ENCODE results near the gene RASA3.

The RASA3 gene

DNA sequence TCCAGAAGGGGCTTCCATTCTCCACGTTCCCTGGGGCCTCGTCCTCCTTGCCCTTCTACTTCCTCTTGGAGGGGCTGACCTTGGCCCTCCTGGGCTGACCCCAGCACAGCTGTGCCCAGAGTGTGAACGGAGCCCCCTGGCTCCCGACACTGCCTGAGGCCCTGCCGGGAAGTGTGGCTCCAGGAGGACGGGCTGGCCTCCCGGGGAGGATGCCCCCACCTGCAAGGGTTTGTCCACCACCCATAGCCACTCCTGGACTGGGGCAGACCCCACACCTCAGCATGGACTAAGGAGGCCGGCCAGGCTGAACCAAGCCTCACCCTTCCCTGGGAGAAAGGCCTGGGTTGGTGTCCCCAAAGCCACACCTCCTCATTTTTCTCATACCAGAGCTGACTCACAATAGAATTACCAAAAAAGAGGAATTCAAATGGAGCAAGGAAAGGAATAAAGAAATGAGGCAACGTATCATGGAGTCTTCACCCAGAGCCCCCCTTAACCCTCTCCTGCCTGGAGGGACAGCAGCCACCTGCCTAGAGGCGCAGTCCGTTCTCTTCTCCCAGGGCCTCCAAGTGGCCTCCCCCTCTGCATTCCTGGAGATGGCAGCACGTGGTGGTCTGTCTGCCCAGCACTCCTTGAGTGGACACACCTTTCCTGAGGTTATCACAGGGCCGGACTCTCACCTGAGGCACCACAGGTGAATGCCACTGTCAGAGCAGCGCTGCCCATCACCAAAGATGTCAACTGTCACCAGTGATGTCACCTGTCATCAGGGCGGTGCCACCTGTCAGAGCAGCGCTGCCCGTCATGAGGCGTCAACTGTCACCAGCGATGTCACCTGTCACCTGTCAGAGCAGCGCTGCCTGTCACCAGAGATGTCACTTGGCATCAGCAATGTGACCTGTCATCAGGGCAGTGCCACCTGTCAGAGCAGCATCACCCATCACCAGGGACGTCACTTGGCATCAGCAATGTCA is 155.4 kb downstream of the RASA3 start:
- Histone ChIP-seq H3K27ac (no peak overlapping the region), H3K36me3 (peaks cover 85% of the 10 kb centered on the region), H3K27me3 (no peaks in the 10 kb centered on the region), H3K9me3 (no peaks in the 10 kb centered on the region), H3K4me3 (ENCODE audit: low read depth in 1 of 2, low read length in 1 of 2) (no peak overlapping the region), H3K4me1 (ENCODE audit: control insufficient read depth in 1 of 2, insufficient read depth in 1 of 2, low read depth in 1 of 2, low read length in 1 of 2) (no peaks in the 10 kb centered on the region)
- TF ChIP-seq, protein P1, sequence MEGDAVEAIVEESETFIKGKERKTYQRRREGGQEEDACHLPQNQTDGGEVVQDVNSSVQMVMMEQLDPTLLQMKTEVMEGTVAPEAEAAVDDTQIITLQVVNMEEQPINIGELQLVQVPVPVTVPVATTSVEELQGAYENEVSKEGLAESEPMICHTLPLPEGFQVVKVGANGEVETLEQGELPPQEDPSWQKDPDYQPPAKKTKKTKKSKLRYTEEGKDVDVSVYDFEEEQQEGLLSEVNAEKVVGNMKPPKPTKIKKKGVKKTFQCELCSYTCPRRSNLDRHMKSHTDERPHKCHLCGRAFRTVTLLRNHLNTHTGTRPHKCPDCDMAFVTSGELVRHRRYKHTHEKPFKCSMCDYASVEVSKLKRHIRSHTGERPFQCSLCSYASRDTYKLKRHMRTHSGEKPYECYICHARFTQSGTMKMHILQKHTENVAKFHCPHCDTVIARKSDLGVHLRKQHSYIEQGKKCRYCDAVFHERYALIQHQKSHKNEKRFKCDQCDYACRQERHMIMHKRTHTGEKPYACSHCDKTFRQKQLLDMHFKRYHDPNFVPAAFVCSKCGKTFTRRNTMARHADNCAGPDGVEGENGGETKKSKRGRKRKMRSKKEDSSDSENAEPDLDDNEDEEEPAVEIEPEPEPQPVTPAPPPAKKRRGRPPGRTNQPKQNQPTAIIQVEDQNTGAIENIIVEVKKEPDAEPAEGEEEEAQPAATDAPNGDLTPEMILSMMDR (IDR thresholded peaks at IDR 0.05): no peak

DNA sequence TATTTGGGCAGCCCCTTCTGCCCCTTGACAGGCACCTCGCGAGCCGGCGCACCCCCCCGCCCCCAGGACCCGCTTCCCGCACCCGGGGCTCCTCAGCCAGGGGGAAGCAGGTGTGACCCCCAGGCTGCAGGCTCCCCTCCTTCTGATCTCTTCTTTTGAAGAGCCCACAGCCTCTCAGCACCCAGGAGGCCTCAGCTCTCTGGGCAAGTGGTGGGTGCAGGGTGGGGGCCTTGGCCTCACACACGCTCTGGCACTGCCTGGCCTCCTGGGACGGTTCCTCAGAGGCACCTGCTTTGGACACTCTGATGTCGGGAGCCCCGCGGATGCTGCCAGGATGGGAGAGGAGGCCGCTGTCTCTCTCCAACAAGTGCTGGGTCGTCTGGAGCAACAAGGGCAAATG is 157.0 kb downstream of the RASA3 start:
- H3K4me3 ChIP-seq (ENCODE audit: low read depth in 1 of 2, low read length in 1 of 2): no peak overlapping the region
- no peak overlapping the region for H3K27ac ChIP-seq
- H3K36me3 ChIP-seq: peaks cover 69% of the 10 kb centered on the region
- no peaks in the 10 kb centered on the region for H3K9me3 ChIP-seq
- H3K4me1 ChIP-seq (ENCODE audit: control insufficient read depth in 1 of 2, insufficient read depth in 1 of 2, low read depth in 1 of 2, low read length in 1 of 2): no peaks in the 10 kb centered on the region
- no peaks in the 10 kb centered on the region for H3K27me3 ChIP-seq
- TF ChIP-seq, protein P1 (IDR thresholded peaks at IDR 0.05): no peak

DNA sequence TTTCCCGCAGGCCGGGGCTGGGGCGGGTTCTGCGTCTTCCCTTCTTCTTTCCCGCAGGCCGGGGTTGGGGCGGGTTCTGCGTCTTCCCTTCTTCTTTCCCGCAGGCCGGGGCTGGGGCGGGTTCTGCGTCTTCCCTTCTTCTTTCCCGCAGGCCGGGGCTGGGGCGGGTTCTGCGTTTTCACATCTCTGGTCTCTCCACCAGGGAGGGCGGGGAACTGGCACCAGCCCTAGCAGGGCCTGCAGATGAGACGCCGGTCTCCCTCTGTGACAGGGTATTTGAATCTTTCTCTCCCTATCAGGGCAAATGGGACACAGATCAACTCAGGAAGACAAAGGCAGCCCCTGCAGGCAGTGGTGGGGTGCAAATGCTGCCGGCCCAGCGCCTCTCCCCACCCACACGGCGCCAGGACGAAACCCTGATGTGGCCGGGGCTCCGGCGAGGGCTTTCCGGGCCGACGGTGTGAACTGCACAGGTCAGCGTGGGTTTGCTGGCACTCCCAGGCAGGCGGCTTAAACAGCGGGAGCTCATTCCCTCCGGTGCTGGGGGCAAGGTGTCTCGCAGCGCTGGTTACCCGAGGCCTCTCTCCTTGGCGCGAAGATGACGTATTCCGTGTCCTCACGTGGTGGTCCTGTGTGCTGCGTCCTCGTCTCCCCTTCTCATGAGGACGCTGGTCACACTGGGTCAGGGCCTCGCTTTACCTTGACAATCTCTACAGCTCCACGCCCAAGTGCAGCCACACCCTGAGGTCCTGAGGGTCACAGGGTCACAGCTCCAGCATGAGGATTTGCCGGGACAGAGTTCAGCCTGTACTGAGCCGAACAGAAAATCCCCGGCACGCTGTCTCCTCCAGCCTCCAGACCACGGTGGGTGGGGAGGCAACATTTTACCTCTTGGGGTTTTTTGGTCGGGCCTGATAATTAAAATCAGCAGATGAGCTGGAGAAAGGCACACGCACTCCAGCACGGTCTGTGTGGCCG is 157.8 kb downstream of the RASA3 start:
- Histone ChIP-seq H3K4me3 (ENCODE audit: low read depth in 1 of 2, low read length in 1 of 2) (no peak overlapping the region), H3K36me3 (peaks cover 61% of the 10 kb centered on the region), H3K27me3 (no peaks in the 10 kb centered on the region), H3K9me3 (no peaks in the 10 kb centered on the region), H3K4me1 (ENCODE audit: control insufficient read depth in 1 of 2, insufficient read depth in 1 of 2, low read depth in 1 of 2, low read length in 1 of 2) (no peaks in the 10 kb centered on the region), H3K27ac (no peak overlapping the region)
- TF ChIP-seq, protein P1 (IDR thresholded peaks at IDR 0.05): no peak

DNA sequence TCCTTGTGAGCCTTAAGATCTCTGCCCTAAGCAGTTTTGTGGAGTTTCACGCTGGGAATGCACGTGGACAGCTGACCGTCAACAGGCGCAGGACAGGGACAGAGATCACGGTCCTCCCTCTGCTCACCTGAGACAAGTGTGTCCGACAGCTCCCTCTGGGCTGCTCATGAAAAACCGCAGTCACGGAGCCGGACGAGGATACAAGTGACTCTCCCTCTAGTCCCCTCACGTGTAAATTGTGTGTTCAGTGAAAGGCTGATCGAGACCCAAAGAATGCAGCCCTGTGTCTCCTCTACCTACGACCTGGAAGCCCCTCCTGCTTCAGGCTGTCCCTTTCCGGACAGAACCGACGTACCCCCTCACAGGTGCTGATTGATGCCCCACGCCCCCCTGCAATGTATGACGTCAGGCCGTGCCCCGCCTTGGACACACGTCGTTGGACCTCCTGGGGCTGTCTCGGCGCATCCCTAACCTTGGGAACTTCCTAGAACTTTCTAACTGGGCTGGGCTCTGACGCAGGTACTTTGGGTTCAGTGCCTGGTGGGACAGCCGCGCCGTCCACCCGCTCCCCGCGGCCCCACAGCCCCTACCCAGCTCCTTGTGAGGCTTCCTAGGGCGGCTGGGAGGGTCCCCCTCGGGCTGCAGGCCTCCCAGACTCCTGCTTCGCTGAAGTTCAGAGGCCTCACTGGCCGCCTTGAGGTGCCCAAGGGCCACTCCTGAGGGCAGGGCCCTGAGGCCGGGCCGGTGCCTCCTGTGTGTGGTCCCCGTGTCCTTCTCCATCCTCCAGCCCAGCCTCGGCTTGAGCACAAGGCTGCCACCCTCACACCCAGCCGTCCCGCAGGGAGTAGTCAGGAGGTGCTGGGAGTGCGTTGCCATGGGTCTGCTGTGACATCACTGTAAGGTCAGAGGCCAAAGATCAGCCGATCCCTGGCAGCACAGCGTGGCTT is 158.9 kb downstream of the RASA3 start, which contains the start of gene C13orf46:
Gene C13orf46, minus strand, starts transcription at position 859 of the 947 bp plus-strand sequence. Its CDS starts 79 bp downstream, at position 780.
- Histone ChIP-seq H3K4me1 (ENCODE audit: control insufficient read depth in 1 of 2, insufficient read depth in 1 of 2, low read depth in 1 of 2, low read length in 1 of 2) (no peaks in the 10 kb centered on the region), H3K36me3 (peaks cover 50% of the 10 kb centered on the region), H3K9me3 (no peaks in the 10 kb centered on the region), H3K27me3 (no peaks in the 10 kb centered on the region), H3K27ac (no peak within 1 kb of the TSS), H3K4me3 (ENCODE audit: low read depth in 1 of 2, low read length in 1 of 2) (no peak within 1 kb of the TSS)
- TF ChIP-seq, protein P1 (IDR thresholded peaks at IDR 0.05): no peak
